MM.1S (cell line): ENCODE measurements around the gene GTPBP6.

Experiments
- EZH2phosphoT487 ChIP-seq: fragments of 300-600 bp; sonication (generic); IDR thresholded peaks from 2 replicates; pipeline ENCODE4 v1.6.1; 2018; ENCODE audit warnings: antibody characterized with exemption, low read length
- TF ChIP-seq, protein P1 (sequence below): fragments of 300-600 bp; sonication (generic); IDR thresholded peaks from 2 replicates; pipeline ENCODE4 v1.5.1; 2016; ENCODE audit warnings: antibody characterized with exemption, low read length, mixed read lengths

DNA sequence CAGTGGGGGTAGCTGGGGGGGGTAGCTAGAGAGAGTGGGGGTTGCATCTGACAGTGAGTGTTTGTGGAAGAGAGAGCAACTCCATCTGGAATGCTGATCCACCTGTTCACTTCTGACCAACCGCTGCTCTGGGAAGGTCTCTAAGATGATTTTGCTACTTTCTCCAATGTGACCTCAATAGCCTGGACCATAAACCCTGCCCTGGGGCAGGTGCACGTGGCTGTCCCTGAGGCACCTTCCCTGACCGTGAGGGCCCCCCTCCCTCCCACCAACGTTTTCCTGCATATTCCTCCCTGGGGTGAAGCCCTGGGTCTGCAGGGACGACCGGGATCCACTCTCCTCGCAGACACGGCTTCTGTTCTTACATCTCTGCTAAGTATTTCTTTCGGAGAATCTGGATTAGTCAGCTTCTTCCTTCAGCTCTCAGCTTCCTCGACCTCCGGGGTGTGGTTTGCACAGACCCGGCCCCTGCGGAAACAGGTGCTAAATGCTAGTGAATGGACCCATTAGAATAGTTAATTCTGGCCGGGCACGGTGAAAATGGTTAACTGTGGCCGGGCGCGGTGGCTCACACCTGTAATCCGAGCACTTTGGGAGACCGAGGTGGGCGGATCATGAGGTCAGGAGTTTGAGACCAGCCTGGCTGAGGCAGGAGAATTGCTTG, 58.8 kb downstream of the GTPBP6 start:
- TF ChIP-seq, protein P1, sequence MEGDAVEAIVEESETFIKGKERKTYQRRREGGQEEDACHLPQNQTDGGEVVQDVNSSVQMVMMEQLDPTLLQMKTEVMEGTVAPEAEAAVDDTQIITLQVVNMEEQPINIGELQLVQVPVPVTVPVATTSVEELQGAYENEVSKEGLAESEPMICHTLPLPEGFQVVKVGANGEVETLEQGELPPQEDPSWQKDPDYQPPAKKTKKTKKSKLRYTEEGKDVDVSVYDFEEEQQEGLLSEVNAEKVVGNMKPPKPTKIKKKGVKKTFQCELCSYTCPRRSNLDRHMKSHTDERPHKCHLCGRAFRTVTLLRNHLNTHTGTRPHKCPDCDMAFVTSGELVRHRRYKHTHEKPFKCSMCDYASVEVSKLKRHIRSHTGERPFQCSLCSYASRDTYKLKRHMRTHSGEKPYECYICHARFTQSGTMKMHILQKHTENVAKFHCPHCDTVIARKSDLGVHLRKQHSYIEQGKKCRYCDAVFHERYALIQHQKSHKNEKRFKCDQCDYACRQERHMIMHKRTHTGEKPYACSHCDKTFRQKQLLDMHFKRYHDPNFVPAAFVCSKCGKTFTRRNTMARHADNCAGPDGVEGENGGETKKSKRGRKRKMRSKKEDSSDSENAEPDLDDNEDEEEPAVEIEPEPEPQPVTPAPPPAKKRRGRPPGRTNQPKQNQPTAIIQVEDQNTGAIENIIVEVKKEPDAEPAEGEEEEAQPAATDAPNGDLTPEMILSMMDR = no peak
- no peak for TF ChIP-seq EZH2phosphoT487
